Activated CD8-positive, alpha-beta memory T cell treated with anti-CD3 and anti-CD28 coated beads, Interleukin-2, amount 10 ng/mL, durations not matched to agents 7 days and 5 days (primary cell): ENCODE measurements around the gene WDR73. TPM values are rescaled to one million over a fixed set of nuclear protein-coding genes. Genes with fewer than 3 reads are reported as not detected.

ENCODE experiments used
- ATAC-seq: fragments of 150-1000 bp; cut with Tn5 transposase; one replicate; pipeline ENCODE4 v1.10.0; 2021; ENCODE audit warnings: moderate library complexity
- CTCF ChIA-PET: fragments of 350-600 bp; sonication (Branson Sonifier 250); formaldehyde crosslinking; loops from one replicate; lab custom pipeline; 2021; ENCODE audit warnings: antibody characterized with exemption; lab: Charles Lee
- DNase-seq: peaks from one replicate; pipeline ENCODE4 v3.0.0-alpha.2; 2020
- H3K27ac Mint-ChIP-seq: one replicate; pipeline ENCODE4 v1.8.0; 2021; ENCODE audit warnings: mild to moderate bottlenecking, mixed read lengths
- H3K27me3 Mint-ChIP-seq: one replicate; pipeline ENCODE4 v1.8.0; 2021; ENCODE audit warnings: mixed read lengths
- H3K36me3 Mint-ChIP-seq: one replicate; pipeline ENCODE4 v1.8.0; 2021; ENCODE audit warnings: mild to moderate bottlenecking, mixed read lengths
- H3K4me1 Mint-ChIP-seq: one replicate; pipeline ENCODE4 v1.8.0; 2021; ENCODE audit warnings: mixed read lengths
- H3K4me3 Mint-ChIP-seq: one replicate; pipeline ENCODE4 v1.8.0; 2021; ENCODE audit warnings: mild to moderate bottlenecking, moderate library complexity, mixed read lengths
- H3K9me3 Mint-ChIP-seq: one replicate; pipeline ENCODE4 v1.8.0; 2022; ENCODE audit warnings: low read depth, mixed read lengths
- total RNA-seq, 2 experiments: library from RNA; stranded (reverse); gene quantifications; one replicate each; pipeline ENCODE4 v1.2.3, GENCODE V29; 2021

The WDR73 gene
- total RNA-seq, 2 experiments from 2014 or later, result 18.4 to 19.9 TPM

DNA sequence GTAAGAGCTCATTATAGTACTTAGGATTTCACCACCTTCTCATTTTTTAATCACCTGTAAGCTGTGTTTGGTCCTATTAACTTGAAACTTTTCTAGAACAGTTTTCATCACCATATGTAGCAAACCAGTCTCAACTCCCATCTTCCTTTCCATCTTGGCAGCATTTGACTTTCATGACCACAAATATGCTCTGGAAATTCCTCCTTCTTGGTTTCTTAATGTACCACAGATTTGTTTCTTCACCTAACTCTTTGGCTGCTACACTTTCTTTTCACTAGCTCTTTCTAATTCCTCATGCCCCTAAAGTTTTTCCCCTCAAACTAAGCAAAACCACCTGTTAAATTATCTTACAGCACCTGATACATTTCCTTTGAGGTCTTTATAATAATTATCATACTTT, 17.1 kb upstream of the WDR73 start:
- H3K27me3 Mint-ChIP-seq, result no peaks in the 10 kb centered on the region
- peaks cover 46% of the 10 kb centered on the region for H3K36me3 Mint-ChIP-seq
- DNase-seq (no peak), ATAC-seq (no peak)
- H3K4me1 Mint-ChIP-seq, result peaks cover 25% of the 10 kb centered on the region
- H3K4me3 Mint-ChIP-seq, result no peak overlapping the region
- CTCF ChIA-PET, result interaction anchor here (0.5 to 1.4 kb wide), 3 partner anchors 11 to 83 kb away, joined by 3 read pairs; no protein-coding TSS in a partner anchor
- H3K27ac Mint-ChIP-seq, result no peak overlapping the region
- H3K9me3 Mint-ChIP-seq, result no peaks in the 10 kb centered on the region

DNA sequence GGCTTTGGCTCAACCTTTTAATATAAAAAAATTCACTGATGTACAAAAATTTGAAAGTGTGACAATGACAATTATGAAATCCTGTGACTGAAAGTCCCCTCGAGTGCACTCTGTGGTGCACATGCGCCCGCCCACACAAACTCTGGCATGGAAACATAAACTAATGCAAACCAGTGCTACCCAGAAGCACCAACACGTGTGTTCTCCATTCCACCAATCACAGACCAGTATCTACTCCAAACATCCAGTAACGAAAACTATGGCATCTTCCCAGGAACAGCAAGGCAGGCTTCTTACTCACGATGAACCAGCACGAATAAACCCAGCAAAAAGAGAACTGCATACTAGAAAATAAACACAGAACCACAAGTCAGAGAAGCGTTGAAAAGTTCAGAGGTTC, 15.6 kb upstream of the WDR73 start:
- Mint-ChIP-seq H3K36me3 (peaks cover 50% of the 10 kb centered on the region), H3K4me3 (no peak overlapping the region), H3K4me1 (peaks cover 23% of the 10 kb centered on the region), H3K27ac (peak overlapping the region; percentile 0), H3K9me3 (no peaks in the 10 kb centered on the region), H3K27me3 (no peaks in the 10 kb centered on the region)
- no peak for ATAC-seq
- DNase-seq, result no peak
- CTCF ChIA-PET, result no interaction called here

DNA sequence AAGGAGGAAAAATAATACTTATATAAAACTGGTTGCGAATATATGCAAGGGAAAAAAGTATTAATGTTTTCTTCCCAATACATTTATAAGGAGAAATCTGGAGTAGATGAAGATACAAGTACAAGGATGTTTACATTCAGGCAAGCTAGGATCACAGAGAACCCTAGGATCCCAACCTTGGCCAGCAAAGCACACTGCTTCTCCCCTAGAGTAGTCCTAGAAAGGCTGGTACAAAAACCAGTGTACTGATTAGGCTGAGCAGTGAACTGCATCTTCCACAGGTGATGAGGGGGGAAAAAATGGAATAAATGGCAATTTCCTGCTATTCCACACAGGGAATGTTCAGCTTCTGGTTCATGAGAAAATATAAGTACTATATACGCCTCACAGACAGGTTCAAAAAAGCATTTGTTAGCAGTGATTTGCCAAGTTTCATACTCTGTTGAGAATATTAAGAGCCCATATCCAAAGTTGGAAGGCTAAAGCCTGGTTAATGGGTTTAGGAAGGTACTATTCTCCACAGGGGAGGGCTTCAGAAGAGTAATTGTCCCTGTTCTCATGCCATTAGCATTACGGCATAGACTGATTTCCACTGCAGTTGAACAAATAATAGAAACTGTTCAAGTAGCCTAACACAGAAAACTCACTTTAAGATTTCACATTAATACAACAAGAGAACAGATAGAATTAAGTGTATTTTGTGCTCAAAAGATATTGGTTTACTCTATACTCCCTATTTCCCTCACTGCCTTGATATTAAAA, 14.3 kb upstream of the WDR73 start:
- Mint-ChIP-seq H3K4me3 (no peak overlapping the region), H3K36me3 (peaks cover 48% of the 10 kb centered on the region), H3K27me3 (no peaks in the 10 kb centered on the region), H3K4me1 (peaks cover 23% of the 10 kb centered on the region), H3K27ac (peak overlapping the region; percentile 30), H3K9me3 (no peaks in the 10 kb centered on the region)
- DNase-seq (no peak), ATAC-seq (no peak)
- CTCF ChIA-PET, result interaction anchor here (0.7 to 1.2 kb wide), 2 partner anchors 10 to 79 kb away, joined by 3 read pairs; no protein-coding TSS in a partner anchor

DNA sequence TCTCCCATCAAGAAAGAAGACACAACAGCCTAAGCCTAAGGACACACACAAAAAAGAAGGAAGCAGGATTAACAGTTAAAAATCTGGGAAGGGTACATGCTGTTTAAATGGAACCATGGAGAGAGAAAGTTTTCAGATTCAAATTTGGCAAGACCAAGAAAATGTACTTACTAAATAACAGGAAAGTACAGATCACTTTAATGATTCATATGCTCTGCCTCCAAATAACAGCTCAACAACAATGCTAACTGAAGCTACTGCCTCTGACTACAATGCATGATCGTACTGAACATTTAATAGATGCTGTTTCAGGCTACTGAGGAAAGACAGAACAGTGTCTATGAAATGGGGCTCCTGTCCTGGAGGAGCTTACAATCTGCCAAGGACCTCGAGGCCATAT, 12.3 kb upstream of the WDR73 start:
- CTCF ChIA-PET, result interaction anchor here (1.1 kb wide), 1 partner anchor 8 kb away, joined by 3 read pairs; the partner anchor contains the start of gene NMB
- Mint-ChIP-seq H3K9me3 (no peaks in the 10 kb centered on the region), H3K36me3 (peaks cover 49% of the 10 kb centered on the region), H3K4me3 (no peak overlapping the region), H3K4me1 (peaks cover 16% of the 10 kb centered on the region), H3K27me3 (no peaks in the 10 kb centered on the region), H3K27ac (no peak overlapping the region)
- ATAC-seq (no peak), DNase-seq (no peak)

DNA sequence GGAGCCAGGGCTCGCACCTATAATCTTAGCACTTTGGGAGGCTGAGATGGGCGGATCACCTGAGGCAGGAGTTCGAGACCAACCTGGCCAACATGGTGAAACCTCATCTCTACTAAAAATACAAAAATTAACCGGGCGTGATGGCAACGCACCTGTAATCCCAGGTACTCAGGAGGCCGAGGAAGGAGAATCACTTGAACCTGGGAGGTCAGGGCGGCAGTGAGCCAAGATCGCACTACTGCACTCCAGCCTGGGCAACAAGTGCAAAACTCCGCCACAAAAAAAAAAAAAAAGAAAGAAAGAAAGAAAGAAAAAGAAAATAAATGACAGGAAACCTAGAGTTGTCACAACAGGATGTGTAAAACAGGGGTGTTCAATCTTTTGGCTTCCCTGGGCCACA, 6.9 kb upstream of the WDR73 start:
- Mint-ChIP-seq H3K4me1 (peaks cover 23% of the 10 kb centered on the region), H3K36me3 (peaks cover 21% of the 10 kb centered on the region), H3K27me3 (no peaks in the 10 kb centered on the region), H3K9me3 (no peaks in the 10 kb centered on the region), H3K27ac (no peak overlapping the region), H3K4me3 (no peak overlapping the region)
- CTCF ChIA-PET, result interaction anchor here (0.7 kb wide), 1 partner anchor 110 kb away, joined by 5 read pairs; no protein-coding TSS in a partner anchor
- DNase-seq (no peak), ATAC-seq (no peak)

DNA sequence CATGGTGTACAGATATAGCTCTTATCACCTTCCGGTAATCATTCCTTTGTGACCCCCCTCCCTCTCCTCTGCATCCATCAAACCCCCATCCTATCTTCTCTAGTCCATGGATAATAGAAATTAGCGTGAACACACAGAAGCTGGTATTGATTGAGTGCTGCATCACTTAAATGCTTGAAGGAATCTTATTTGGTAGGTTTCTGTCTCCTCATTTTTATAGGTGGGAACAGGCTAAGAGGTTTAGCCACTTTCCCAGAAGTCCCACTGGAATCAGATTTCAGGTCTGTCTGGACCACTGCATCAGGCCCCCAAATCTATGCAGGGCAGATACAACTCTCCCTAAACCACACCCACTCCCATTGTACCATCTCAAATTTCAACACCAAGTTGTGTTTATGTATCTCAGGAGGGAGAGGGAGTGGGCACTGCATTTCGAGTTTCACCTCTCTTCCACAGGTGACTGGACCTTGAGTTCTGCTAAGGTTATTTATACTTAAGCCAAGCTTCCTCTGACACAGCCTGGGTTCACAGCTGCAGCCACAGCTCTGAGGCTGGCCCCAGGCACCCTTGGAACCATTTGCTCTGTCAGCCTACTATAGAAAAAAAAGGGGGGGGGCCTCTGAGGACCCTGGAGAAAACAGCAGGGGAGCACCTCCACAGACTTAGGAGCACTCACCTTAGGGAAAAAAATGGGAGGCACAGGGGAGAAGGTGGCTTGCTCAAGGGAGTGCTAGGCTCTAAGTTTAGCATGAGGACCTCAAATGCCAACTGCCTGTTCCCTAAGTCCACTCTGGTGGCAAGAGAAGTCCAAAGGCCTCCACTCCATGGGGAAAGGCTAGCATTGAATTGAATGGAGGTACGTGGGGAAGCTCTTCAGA, 6.1 kb upstream of the WDR73 start:
- H3K4me1 Mint-ChIP-seq, result peaks cover 23% of the 10 kb centered on the region
- DNase-seq (no peak), ATAC-seq (no peak)
- H3K9me3 Mint-ChIP-seq, result no peaks in the 10 kb centered on the region
- CTCF ChIA-PET, result interaction anchor here (0.8 kb wide), 1 partner anchor 17 kb away, joined by 5 read pairs; no protein-coding TSS in a partner anchor
- no peaks in the 10 kb centered on the region for H3K27me3 Mint-ChIP-seq
- peaks cover 15% of the 10 kb centered on the region for H3K36me3 Mint-ChIP-seq
- no peak overlapping the region for H3K4me3 Mint-ChIP-seq
- H3K27ac Mint-ChIP-seq, result no peak overlapping the region

DNA sequence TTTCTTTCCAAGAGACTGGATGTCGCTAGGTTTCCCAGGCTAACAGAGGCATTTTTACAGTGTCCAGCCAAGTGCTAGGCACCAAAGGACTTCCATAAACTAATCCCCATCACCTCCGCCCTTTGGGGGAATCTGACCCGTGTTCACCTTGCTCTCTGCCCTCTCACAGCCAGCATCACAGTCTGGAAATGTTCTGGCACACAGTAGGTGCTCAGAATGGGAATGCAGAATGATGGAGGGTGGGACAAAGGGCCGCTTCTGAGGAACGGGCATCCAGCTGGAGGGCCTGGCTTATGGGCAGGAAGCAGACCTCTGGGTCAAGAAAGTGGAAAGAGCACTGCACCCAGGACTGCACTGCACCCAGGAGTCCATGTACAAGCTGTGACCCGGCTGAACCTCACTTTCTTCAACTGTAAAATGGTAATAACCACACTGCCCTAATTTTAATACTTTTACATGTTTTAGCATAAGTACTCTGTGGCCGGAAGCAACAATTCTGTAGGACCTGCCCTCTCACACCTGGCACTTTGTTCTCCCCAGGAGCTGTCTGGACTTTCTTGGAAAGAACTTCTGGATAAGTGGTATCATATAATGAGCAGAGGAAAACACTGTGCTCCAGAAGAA, 4.8 kb upstream of the WDR73 start:
- Mint-ChIP-seq H3K9me3 (no peaks in the 10 kb centered on the region), H3K27me3 (no peaks in the 10 kb centered on the region), H3K27ac (peak overlapping the region; percentile 61), H3K36me3 (peaks cover 8% of the 10 kb centered on the region), H3K4me1 (peaks cover 29% of the 10 kb centered on the region), H3K4me3 (peak overlapping the region; percentile 47)
- no peak for ATAC-seq
- CTCF ChIA-PET, result interaction anchor here (0.6 to 6.3 kb wide), 22 partner anchors 8 to 269 kb away, joined by 3 to 34 read pairs (median 3); partner anchors contain the start of genes SEC11A and ZNF592
- DNase-seq, result no peak

DNA sequence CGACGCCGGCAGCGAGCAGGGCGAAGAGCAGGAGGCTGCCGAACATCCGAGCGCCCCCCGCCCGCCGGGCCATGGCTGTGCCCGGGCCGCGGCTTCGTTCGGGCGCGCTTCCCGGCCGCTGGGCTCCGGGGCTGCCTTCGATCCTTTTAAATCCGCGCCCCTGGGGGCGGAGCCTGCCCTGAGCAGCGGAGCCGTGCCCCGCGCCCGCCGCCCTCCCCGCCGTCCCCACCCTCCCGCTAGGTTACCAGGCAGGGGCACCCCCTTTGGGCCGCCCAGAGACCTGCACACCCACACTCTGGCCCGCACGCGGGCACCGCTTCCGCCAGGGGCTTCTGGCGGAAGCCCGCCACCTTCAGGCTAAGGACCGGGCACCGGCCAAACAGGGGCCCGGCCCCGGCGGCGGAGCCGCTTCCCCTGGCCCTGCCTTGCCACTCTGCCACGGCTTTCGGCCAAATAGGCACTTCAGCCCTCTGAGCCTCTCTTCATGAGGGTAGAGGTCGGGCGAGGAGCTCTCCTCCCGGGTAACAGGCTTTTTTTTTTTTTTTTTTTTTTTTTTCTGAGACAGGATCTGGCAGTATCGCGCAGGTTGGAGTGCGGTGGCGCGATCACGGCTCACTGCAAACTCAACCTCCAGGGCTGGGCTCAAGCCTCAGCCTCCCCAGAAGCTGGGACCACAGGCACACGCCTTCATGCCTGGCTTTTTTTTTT, 4.2 kb upstream of the WDR73 start, which contains the start of gene NMB:
NMB (minus strand) TSS at position 120 of the 708 bp plus-strand sequence; CDS start at position 73, 47 bp downstream.
- Mint-ChIP-seq H3K4me3 (peak within 1 kb of the TSS; percentile 65), H3K9me3 (no peaks in the 10 kb centered on the region), H3K27ac (peak within 1 kb of the TSS; percentile 61), H3K27me3 (no peaks in the 10 kb centered on the region), H3K4me1 (peaks cover 34% of the 10 kb centered on the region), H3K36me3 (peaks cover 8% of the 10 kb centered on the region)
- peak; percentile 68 for ATAC-seq
- CTCF ChIA-PET, result interaction anchor here (0.6 to 6.3 kb wide), 22 partner anchors 8 to 270 kb away, joined by 3 to 34 read pairs (median 3); partner anchors contain the start of genes SEC11A and ZNF592
- DNase-seq, result peak; percentile 86

DNA sequence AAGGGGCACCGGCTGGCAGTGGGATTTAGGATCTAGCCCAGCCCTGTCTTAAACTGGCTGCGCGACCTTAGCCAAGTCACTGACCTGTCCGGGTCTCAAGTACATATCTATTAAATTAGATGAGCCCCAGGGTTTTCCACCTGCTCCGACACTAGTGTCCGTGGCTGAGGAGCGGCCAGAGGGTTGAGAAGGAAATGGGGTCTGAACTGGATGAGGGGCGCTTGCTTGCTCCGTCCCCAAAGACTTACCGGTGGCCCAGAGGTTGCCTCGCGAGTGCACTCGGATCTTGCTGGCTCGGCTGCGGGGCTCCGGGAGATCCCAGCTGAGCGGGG, 3.6 kb upstream of the WDR73 start:
- Mint-ChIP-seq H3K4me1 (peaks cover 40% of the 10 kb centered on the region), H3K27me3 (no peaks in the 10 kb centered on the region), H3K4me3 (peak overlapping the region; percentile 65), H3K9me3 (no peaks in the 10 kb centered on the region), H3K36me3 (peaks cover 6% of the 10 kb centered on the region), H3K27ac (no peak overlapping the region)
- DNase-seq, result no peak
- CTCF ChIA-PET, result interaction anchor here (0.9 to 6.3 kb wide), 7 partner anchors 17 to 270 kb away, joined by 3 to 34 read pairs (median 6); partner anchors contain the start of genes SEC11A and ZNF592
- no peak for ATAC-seq

DNA sequence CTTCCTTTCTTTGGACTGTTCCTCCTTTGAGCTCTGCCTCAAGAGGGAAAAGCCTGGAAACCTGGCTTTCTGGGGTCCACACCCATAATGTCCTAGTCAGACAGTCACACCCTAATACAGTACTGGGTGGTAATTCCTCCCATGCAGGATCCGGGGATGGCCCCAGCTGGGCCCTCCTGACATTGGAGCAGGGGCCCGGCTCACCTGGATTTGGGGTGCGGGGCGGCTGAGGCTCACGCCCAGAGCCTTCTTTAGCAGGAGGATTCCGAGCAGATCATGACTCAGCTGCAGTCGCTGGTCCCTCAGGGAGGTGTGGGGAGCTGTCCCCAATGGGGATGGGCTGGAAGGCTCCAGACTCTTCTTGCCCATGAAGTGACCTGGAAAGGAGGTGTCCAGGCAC, 2.9 kb upstream of the WDR73 start:
- Mint-ChIP-seq H3K4me1 (peaks cover 46% of the 10 kb centered on the region), H3K36me3 (peaks cover 8% of the 10 kb centered on the region), H3K27ac (no peak overlapping the region), H3K9me3 (no peaks in the 10 kb centered on the region), H3K27me3 (no peaks in the 10 kb centered on the region), H3K4me3 (peak overlapping the region; percentile 65)
- DNase-seq (no peak), ATAC-seq (no peak)
- CTCF ChIA-PET, result interaction anchor here (0.8 to 6.3 kb wide), 8 partner anchors 13 to 271 kb away, joined by 3 to 38 read pairs (median 14); partner anchors contain the start of genes SEC11A and ZNF592

DNA sequence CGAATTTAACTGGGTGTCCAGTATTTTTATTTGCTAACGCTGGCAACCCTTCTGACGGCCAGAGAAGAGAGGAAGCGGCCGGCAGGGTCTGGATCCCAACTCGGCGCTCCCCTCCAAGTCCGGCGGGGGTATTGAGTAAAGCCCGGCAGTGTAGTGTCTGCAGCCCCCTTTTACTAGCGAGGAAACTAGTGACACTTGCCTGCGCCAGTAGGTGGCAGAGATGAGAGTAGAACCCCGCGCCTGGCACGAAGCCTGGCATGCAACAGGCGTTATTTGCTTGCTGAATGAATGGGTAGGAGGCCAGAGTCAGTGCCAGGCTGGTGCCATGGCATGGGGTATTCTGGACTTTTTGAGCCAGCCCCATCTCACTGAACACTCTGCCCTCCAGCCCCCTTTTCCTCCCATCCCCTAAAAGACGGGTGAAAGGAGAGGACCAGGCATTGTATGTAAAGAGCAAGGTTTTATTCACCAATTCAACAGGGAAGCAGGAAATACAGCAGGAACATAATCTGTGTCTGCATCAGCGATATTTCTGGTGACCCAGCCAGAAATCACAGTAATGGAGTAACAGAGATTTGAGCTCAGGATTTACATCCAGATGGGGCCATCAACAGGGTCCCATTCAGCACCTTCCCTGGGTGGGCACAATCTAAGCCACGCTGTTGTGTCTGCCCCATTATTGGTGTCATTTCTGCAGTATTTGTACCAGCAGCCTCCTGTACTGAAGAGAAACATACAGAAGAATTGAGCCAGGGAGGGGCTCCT, 788 bp upstream of the WDR73 start:
- peak overlapping the region; percentile 66 for H3K27ac Mint-ChIP-seq
- peaks cover 49% of the 10 kb centered on the region for H3K4me1 Mint-ChIP-seq
- no peaks in the 10 kb centered on the region for H3K27me3 Mint-ChIP-seq
- ATAC-seq (peak; percentile 42), DNase-seq (peak; percentile 88)
- H3K9me3 Mint-ChIP-seq, result no peaks in the 10 kb centered on the region
- CTCF ChIA-PET, result interaction anchor here (0.6 to 6.3 kb wide), 24 partner anchors 8 to 274 kb away, joined by 3 to 38 read pairs (median 5); partner anchors contain the start of genes SEC11A and ZNF592
- H3K36me3 Mint-ChIP-seq, result peaks cover 11% of the 10 kb centered on the region
- H3K4me3 Mint-ChIP-seq, result peak overlapping the region; percentile 93
